HG03280 (cell line): ENCODE measurements around the gene ZZZ3.
A peak's percentile ranks its signal among the peaks of the same experiment; 100 is the strongest.
"Not testable (repeated sequence)": the region's sequence is repeated elsewhere in the genome, so short reads cannot be mapped to it uniquely, and the experiment has no call there.

Source experiments
- ATAC-seq: cut with Tn5 transposase; IDR thresholded peaks from one replicate; pipeline ENCODE4 v1.9.1; 2021; ENCODE audit warnings: mild to moderate bottlenecking, moderate library complexity; ENCODE audit not compliant: unreplicated experiment

The ZZZ3 gene

DNA sequence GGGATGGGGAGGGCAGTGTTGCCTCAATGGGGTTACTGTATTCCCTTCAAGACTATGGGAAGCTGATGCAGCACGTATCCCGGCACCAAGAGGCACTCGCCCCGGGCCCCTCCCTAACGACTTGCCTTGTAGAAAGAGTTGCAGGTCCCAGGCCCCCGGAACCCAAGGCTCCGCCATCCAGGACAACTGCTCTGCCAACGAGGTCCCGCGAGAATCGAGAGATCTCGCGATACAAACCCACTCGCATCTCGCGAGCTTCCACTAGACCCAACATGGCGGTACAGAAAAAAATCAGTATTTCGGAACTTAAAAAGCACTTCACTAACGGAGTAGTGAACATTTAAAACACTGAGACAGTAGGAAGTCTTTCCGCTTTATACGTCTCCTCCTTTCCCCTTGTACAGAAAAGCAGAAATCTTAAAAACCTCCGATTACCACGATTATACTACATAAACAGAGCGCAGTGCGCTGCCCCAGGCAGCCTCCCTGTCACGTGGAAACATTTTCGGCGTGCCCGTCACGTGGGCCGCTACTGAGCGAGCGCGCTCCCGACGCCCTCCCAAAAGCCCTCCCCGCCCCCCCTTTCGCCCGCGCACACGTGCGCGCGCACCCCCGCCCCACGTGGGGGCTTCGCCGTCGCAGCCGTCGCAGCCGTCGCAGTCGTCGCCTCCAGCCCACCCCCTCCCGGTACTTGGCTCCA lies at the start of gene ZZZ3:
Gene ZZZ3, minus strand, starts transcription at position 199 of the 700 bp plus-strand sequence. CDS start 49,304 bp downstream, outside the sequence.
- peak; percentile 67 for ATAC-seq

DNA sequence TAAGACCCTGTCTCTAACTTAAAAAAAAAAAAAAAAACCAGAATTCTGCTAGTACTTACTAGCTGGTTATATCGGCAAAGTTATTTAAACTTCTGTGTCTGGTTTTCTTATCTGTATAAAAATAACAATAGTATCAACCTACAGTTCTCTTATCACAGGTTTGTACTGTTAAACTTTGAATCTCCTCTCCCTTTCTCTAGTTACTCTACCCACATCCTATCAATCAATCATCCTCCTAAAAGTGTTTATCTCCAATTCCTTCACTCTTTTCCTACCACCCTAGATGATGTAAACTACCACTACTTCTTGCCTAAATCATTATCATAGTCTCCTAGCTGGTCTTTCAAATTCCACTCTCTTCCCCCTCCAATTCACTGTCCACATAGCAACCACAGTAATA lies 49.6 kb upstream of the ZZZ3 start:
- no peak for ATAC-seq

DNA sequence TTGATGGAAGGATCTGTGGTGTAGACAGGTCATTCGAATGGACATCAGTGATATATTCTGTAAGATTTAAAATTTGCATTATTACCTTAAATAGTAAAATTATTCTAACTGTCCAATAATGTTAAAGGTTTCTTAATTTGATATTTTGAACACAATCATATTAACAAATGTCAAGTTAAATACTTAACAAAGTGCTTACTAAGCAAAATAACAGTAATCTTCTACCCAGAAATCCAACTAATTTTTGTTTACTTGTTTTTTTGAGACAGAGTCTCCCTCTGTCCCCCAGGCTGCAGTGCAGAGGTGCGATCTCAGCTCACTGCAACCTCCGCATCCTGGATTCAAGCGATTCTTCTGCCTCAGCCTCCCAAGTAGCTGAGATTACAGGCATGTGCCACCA lies 43.2 kb upstream of the ZZZ3 start:
- no peak for ATAC-seq

DNA sequence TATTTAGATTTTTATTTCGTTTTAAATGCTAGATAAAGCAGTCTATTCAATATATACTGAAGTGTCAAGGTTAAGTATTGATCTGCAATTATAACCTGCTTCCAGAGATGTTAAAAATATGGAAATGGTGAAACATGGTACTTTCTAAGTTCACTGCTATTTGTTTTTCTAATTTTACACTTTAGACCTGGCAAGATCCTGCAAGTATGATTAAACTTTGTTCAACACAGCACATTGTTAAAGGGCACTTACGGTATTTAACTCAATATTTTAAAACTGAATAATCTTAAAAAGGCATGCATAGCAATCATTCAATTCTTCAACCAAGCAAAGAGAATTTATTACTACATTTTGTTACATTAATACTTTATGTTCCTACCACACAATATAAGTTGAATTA lies 35.7 kb upstream of the ZZZ3 start:
- no peak for ATAC-seq

DNA sequence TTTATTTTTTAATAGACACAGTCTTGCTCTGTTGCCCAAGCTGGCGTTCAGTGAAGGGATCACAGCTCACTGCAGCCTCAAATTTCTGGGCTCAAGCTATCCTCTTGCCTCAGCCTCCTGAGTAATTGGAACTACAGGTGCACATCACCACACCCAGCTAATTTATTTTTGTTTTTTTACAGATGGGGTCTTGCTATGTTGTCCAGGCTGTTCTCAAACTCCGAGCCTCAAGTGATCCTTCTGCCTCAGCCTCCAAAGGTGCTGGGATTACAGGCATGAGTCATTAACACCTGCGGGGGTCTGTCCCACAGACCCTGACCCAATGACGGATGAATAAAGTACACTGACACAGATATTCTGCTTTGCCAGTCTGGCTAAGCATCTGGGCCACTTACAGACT lies 33.6 kb upstream of the ZZZ3 start:
- ATAC-seq, result no peak

DNA sequence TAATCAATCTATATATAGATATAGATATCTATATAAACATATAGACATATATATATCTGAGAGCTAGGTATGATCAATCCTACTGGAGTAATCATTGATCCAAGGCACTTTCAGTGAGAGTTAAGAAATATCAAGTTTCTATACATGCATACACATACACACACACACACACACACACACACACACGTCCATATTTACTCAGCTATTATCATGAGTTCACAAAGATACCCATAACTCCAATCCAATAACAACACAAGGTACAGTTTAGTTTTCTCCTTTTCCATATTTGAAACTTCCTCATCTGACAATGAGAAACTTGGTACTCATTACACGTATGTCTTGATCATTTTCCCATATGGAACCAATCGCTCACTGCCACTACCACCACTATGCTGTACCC lies 27.3 kb upstream of the ZZZ3 start:
- ATAC-seq, result no peak

DNA sequence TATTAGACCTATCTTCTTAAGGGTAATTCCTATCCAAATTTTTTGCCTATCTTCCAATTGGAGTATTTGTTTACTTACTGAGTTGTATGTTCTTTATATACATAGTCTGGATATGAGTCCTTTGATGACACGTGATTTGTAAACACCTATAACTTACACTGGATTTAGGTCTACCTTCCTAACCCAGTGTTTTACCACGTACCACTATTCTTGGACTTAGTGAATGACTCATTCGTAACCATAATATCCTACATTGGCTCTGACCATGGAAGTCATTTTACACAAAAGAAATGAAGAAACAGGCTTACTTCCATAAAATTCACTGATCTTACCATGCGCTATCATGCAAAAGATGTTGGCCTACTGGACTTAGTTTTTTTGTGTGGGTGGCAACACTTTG lies 23.9 kb upstream of the ZZZ3 start:
- ATAC-seq, result no peak

DNA sequence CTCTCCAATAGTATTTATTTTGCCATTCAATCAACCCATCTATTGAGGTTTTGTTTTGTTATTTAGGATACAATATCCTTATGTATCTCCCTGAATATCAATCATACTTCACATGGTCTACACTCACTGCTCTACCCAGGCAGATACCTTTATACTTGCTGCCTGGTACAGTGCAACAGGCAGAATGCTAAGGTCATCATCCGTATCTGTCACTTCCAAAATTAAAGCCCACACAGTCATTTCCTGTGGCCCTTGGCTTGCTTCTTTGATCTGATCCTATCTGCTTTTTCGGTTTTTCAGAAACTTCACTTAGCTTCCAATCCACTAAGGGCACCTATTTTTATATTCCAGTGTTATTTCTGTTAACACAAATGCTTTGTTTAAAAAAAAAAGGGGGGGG lies 22.3 kb upstream of the ZZZ3 start:
- ATAC-seq, result no peak

DNA sequence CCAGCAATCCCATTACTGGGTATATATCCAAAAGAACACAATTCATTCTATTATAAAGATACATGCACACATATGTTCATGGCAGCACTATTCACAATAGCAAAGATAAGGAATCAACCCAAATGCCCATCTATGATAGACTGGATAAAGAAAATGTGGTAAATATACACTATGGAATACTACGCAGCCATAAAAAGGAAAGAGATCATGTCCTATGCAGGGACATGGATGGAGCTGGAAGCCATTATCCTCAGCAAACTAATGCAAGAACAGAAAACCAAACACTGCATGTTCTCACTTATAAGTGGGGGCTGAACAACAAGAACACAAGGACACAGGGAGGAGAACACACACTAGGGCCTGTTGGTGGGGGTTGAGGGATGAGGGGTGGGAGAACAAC lies 17.2 kb upstream of the ZZZ3 start:
- not testable (repeated sequence) for ATAC-seq

DNA sequence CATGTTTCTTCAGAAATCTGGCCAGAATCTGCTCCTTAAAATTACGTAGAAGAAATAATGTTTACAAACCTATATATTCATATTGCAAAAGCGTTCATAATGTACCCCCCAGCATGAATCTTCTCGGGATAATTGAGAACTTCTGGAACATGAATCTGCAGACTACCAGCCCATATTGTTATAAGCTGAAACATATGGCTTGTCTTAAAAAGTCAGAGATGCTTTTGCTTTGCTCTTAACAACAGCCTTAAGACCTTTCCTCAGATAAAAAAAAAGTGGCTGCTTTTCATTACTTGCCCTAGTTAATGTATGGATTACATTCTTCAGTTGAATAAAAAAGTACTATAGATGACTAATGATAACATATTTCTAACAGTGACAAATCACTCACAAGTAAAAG lies 15.0 kb upstream of the ZZZ3 start:
- ATAC-seq, result no peak

DNA sequence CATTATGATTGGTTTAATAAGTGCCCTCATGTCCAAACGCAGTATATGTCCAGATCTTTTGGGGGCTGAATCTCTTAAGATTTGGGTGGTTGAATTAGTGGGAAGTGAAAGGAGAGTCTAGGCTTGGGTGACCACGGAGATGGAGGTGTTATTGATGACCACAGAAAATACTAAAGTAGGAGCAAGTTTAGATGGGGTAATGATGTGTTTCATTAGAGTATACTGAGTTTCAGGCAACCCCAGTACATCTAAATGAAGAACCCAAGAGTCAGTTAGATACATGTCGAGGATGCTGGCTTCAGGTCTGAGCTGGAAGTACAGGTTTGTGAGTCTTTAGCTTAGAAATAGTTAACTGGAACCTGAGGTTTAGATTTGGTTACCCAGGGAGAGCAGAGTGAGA lies 6.5 kb upstream of the ZZZ3 start:
- no peak for ATAC-seq

DNA sequence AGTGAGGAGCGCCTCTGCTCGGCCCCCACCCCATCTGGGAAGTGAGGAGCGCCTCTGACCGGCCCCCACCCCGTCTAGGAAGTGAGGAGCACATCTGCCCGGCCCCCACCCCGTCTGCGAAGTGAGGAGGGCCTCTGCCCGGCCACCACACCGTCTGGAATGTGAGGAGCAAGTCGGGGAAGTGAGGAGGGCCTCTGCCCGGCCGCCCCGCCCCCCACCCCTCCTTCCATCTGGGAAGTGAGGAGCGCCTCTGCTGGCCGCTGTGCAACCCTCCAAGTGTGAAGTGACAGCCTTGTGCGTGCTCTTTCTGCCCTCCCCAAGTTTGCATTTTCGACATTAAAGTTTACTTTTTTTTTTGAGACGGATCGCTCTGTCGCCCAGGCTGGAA lies 5.1 kb upstream of the ZZZ3 start:
- no peak for ATAC-seq

DNA sequence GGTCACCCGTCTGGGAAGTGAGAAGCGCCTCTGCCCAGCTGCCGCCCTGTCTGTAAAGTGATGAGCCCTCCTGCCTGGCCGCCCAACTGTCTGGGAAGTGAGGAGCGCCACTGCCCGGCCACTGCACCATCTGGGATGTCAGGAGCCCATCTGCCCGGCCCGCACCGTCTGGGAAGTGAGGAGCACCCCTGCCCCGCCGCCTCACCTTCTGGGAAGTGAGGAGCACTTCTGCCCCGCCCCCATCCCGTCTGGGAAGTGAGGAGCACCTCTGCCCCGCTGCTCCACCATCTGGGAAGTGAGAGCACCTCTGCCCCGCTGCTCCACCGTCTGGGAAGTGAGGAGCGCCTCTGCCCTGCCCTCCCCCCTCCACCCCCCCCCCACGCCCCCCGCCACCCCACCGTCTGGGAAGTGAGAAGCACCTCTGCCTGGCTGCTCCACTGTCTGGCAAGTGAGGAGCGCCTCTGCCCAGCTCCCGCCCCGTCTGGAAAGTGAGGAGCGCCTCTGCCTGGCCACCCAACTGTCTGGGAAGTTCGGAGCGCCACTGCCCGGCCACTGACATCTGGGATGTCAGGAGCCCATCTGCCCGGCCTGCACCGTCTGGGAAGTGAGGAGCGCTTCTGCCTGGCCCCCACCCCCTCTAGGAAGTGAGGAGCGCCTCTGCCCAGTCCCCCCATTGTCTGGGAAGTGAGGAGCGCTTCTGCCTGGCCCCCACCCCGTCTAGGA lies 4.5 kb upstream of the ZZZ3 start:
- ATAC-seq, result no peak

DNA sequence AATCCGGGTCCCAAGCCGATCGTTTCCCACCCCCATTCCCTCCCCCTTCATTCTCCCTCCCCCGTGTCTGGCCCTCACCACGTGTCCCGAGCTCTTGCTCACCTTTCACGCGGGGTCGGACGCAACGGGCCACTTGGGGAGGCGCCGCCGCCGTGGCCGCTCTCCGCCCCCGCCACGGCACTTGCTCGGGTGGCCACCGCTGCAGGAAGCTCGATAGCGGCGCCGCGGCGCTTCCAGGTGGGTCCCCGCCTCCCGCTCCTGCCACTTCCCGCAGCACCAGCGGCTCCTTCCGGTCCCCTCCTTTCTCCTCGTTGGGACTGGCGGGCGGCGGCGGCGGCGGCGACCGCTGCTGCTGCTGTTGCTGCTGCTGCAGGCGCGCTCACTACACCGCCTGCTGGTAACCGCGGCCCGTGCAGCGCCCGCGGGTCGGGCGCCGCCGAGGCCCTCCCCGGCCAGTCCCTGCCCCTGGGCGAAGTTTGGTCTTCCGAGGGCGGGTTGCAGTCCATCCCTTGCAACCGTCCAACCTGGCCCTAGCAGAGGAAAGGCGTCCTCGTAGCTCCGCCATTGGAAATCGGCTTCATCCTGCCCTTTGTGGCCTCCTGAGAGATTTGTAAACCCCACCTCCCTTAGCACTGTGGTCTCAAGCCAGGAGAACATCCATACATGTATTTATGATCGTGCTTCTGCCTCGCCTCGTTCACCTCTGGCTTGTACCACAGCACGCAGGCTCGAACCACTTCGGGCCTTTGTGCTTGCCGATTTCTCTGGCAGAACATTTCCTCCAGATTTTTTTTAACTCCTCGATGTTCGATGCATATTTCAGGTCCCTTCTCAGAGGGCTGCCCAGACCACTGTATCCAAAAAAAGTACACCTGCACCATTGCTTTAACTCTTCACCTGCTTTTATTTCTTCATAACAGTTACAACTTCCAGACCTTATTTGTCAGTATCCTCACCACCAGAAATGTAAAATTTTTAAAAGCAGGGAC lies 996 bp upstream of the ZZZ3 start:
- ATAC-seq, result peak; percentile 80

DNA sequence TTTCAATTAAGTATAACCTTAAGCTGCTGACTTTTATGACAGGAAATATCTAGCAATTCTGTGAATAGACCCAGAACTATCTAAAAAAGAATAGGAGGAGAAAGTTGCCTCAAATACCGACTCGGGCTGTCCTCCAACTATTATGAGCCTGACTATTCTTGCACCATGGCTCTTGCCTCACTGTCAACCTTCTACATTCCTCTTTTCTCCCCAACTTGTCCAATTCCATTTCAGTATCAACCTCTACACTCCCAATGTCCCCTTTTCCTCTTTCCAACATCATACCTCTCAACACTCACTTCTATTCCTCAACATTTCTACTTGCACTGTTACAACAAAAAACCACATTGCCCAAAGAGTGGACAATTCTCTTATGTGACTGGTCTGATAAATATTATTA lies 2.3 kb downstream of the ZZZ3 start:
- ATAC-seq, result no peak

DNA sequence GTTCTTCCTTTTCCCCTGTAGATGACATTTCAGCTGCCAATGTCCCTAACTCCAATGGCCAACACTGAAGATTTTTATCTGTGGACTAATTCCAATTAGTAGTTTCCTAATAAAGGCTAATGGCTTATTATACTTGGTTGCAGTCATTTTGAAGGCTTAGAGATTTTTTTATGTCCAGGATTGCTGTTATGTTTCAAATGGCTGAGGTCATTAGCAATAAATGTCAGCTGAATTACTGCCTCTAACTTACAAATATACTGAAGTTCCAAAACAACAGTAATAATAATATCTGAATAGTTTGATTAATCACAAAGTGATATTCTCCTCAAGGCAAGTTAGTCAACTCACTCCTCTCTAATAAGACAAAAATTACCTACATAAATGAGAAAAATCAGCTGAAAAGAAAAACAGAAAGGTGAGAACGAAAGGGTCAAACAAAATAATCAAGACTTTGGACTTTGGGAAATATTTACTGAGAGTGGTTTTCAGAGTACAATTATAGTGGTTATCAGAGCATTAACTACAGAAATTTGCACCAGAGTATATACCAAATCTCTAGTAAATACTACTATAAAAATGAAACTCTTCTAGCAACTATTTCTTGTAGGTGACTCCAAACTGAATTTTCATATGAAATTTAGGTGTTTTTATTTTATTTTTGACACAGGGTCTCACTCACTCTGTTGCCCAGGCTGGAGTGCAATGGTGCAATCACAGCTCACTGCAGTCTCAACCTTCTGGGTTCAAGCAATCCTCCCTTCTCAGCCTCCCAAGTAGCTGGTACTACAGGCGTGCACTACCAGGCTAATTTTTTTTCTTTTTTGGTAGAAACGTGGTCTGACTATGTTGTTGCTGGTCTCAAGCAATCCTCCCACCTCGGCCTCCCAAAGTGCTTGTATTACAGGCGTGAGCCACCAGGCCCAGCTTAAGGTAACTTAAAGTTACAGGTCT lies 3.5 kb downstream of the ZZZ3 start:
- no peak for ATAC-seq

DNA sequence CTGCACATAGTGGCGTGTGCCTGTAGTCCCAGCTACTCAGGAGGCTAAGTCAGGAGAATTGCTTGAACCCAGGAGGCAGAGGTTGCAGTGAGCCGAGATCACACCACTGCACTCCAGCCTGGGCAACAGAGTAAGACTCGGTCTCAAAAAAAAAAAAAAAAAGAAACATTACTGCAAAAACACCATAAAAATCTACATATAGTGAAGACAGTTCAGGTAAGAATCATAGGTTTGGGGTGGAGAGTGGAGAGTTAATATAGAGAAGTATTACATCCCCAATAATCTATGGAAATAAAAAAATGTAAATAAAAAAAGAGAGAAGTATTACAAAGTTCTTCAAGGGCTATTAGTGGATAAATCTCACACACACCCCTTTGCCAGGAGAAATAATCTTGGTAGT lies 7.7 kb downstream of the ZZZ3 start:
- ATAC-seq, result not testable (repeated sequence)

DNA sequence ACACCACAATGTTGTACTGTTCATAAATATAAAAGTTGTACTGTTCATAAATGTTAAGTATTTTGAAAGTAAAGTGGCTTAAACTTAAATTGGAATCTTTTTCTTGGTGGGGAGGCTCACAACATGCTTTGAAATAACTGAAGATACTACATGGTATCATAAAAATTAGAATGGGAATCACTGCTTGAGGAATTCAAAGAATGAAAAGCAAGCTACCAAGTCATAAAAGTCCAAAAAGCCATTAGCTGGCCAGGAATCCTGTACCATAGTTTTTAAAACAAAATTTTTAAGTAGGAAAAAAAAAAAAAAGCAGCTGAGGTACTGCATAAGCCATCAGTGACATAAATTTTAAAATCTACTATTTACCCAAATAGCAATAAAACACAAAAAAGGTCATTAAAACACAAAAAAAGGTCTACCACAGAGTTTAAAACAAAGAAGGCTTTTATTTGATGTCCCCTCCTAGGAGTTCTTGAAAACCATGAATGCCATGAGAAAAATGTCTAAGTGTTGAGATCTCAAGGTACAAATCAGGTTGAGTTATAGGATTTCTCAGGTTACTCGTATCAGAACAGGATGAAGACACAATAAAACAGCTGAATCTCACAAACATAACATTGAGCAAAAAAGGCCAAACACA lies 8.6 kb downstream of the ZZZ3 start:
- ATAC-seq, result no peak

DNA sequence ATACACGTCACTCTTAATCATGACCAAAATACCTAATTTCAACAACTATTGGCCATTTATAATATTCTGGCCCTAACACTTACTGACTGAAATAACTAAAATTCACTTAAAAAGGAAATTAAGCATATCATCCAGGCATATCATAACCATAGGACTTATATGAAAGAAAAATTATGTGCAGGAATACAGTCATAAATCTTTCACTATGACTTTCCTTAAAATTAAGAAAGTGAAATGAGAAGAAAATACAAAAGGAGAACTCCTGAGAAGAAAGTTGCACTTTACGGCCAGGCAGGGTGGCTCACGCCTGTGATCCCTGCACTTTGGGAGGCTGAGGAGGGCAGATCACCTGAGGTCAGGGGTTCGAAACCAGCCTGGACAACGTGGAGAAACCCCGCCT lies 9.4 kb downstream of the ZZZ3 start:
- no peak for ATAC-seq

DNA sequence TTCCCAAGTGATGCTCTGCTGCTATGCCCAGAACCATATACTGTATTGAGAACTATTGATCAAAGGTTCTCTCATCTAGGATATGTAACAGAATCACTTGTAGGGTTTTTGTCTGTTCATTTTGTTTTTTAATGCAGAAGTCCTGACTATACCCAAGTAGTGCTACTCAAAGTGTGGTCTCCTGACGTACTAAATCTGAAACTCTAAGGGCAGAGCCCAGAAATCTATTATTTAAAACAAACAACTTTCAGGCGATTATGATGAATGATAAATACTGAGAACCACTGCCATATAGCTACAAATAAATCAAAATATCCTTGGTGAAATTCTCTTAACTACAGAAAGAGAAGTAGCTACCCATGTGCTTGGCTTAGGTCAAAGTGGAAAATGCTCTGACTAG lies 10.1 kb downstream of the ZZZ3 start:
- ATAC-seq, result no peak
